HepG2 (cell line): ENCODE measurements around the gene COMMD7. TPM values are rescaled to one million over a fixed set of nuclear protein-coding genes. Genes with fewer than 3 reads are reported as not detected.

ENCODE experiments used
- EZH2 ChIP-seq: conservative IDR thresholded peaks from 2 replicates; pipeline ENCODE4 v1.6.1; 2012; ENCODE audit warnings: mild to moderate bottlenecking, low read depth, low read length, moderate library complexity
- FOXA1 ChIP-seq, 2 experiments: fragments of 450-650 bp in 1 of 2; sonication (generic) in 1 of 2; formaldehyde crosslinking in 1 of 2; IDR thresholded peaks; 2 replicates each; pipeline versions ENCODE4 v1.4.0 to v1.6.1; 2016 to 2020; ENCODE audit warnings: missing genetic modification reagents in 1 of 2
- GTF2F1 ChIP-seq: fragments of 150-350 bp; IDR thresholded peaks from 2 replicates; pipeline ENCODE4 v1.6.1; 2014; ENCODE audit warnings: low read length
- MAFK ChIP-seq, 2 experiments: IDR thresholded peaks in 1 of 2; conservative IDR thresholded peaks in 1 of 2; 2 replicates each; pipeline ENCODE4 v1.6.1; 2011; ENCODE audit warnings: improper control_type of control experiment in 2 of 2, low read length in 2 of 2
- PHF8 ChIP-seq: sonication (generic); formaldehyde crosslinking; IDR thresholded peaks from 2 replicates; pipeline ENCODE4 v1.5.0; 2020; ENCODE audit warnings: missing genetic modification reagents
- RFX1 ChIP-seq: fragments of 450-650 bp; IDR thresholded peaks from 2 replicates; pipeline ENCODE4 v1.6.1; 2017
- RXRB ChIP-seq: IDR thresholded peaks from 2 replicates; pipeline ENCODE4 v1.6.1; 2016; ENCODE audit warnings: borderline replicate concordance, missing genetic modification reagents, missing compliant biosample characterization
- TBX2 ChIP-seq: sonication (generic); formaldehyde crosslinking; IDR thresholded peaks from 2 replicates; pipeline ENCODE4 v1.5.0; 2020; ENCODE audit warnings: missing genetic modification reagents, mild to moderate bottlenecking, borderline replicate concordance
- ZNF17 ChIP-seq: sonication (generic); formaldehyde crosslinking; IDR thresholded peaks from 2 replicates; pipeline ENCODE4 v1.5.0; 2020; ENCODE audit warnings: mild to moderate bottlenecking, missing genetic modification reagents
- ZNF644 ChIP-seq: IDR thresholded peaks from 2 replicates; pipeline ENCODE4 v1.6.1; 2016; ENCODE audit warnings: low read depth
- ZNF878 ChIP-seq: sonication (generic); formaldehyde crosslinking; IDR thresholded peaks from 2 replicates; pipeline ENCODE4 v1.8.1; 2023; ENCODE audit warnings: mild to moderate bottlenecking, missing genetic modification reagents, moderate library complexity
- polyA plus RNA-seq, 8 experiments: library from polyadenylated mRNA; depleted of rRNA in 3 of 8; stranded (reverse) in 7 of 8; unstranded in 1 of 8; fragments of >200 nt; fragmentation: Illumina TruSeq in 4 of 8; extraction: Trizol in 4 of 8; gene quantifications; 2 replicates each; pipeline versions ENCODE4 v1.2.1 to v1.2.3, GENCODE V29; 2011 to 2016; ENCODE audit warnings: low read depth in 4 of 8, missing spikeins in 1 of 8, mixed read lengths in 1 of 8; ENCODE audit not compliant: insufficient read depth in 1 of 8
- total RNA-seq, 5 experiments: library from RNA; depleted of rRNA; stranded (reverse); fragments of >200 nt; fragmentation: Illumina TruSeq; extraction: Trizol; gene quantifications; 2 replicates each; pipeline ENCODE4 v1.2.3, GENCODE V29; 2016; ENCODE audit warnings: low read depth in 1 of 5
- TF ChIP-seq, protein P1 (sequence below): sonication (generic); formaldehyde crosslinking; IDR thresholded peaks from 2 replicates; pipeline ENCODE4 v1.8.1; 2023; ENCODE audit warnings: mild to moderate bottlenecking, missing genetic modification reagents, borderline replicate concordance
- TF ChIP-seq, protein P2 (sequence below): sonication (generic); formaldehyde crosslinking; IDR thresholded peaks from 2 replicates; pipeline ENCODE4 v1.4.0; 2020; ENCODE audit warnings: missing genetic modification reagents
- TF ChIP-seq, protein P3 (sequence below): sonication (generic); formaldehyde crosslinking; IDR thresholded peaks from 2 replicates; pipeline ENCODE4 v1.5.0; 2020; ENCODE audit warnings: mild to moderate bottlenecking, missing genetic modification reagents, borderline replicate concordance
- TF ChIP-seq, protein P4 (sequence below): sonication (generic); formaldehyde crosslinking; IDR thresholded peaks from 2 replicates; pipeline ENCODE4 v1.5.1; 2020; ENCODE audit warnings: missing genetic modification reagents, mild to moderate bottlenecking, borderline replicate concordance
- TF ChIP-seq, protein P5 (sequence below): sonication (generic); formaldehyde crosslinking; IDR thresholded peaks from 2 replicates; pipeline ENCODE4 v1.8.0; 2022; ENCODE audit warnings: missing genetic modification reagents, low read depth, mild to moderate bottlenecking, borderline replicate concordance
- TF ChIP-seq, protein P6 (sequence below): sonication (generic); formaldehyde crosslinking; IDR thresholded peaks from 2 replicates; pipeline ENCODE4 v1.5.0; 2020; ENCODE audit warnings: mild to moderate bottlenecking, missing genetic modification reagents

COMMD7 gene
- total and polyA plus RNA-seq, 2 of the 13 experiments (the other 11 are each of a cell fraction or from before 2014, with no cell fraction given): 42.1 to 53.3 TPM

DNA sequence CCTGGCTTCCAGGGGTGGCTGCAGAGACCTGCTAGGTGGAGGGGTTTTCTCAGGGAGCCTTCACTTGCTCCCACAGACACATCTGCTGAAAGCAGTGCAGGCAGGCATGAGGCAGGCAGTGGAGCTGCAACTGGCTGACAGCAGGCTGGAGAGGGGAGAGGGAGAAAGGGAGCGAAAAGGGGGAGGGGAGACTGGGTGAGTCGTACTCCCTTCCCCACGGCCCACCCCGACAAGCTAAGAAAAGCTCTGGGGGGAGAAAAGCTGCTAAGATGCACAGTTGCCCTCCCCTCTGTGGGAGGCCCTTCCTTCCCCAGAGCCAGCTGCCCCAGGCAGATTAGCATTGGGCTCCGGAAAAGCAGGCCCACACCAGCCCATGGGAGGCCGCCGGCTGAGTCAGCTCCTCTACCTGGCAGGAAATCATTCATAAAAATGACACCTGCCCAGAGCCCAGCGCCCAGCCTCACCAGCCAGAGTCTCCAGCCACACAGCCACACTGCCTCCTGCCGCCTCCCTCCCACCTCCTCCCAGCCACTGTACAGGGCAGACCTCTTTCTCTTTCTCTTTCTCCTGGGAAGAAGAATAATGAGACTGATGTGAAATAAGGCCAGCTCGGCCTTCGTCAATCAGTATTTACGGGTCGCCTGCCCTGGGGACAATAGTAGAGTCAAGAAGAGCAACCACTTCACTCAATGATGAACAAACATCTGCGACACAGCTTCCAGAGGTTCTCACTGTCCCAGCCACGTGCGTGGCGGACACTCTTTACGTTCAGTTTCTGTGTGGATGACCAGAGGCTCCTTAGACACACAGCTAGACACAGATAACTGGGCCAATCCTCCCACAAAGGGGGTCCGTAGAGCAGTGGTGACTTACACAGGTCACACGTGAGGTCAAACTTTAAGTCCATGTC, 61.8 kb downstream of the COMMD7 start (continued):
- TF ChIP-seq GTF2F1 (no peak), MAFK (conservative IDR thresholded peaks at IDR 0.05 in 1 of 2, IDR thresholded peaks at IDR 0.05 in 1 of 2; ENCODE audit: low read length in 2 of 2) (peak; percentile 24 to 29; a peak in 2 of 4 replicates), ZNF644 (no peak), PHF8 (CRISPR knock-in tag) (peak; percentile 61), EZH2 (no peak), FOXA1 (IDR thresholded peaks at IDR 0.05) (no peak), FOXA1 (CRISPR knock-in tag; IDR thresholded peaks at IDR 0.05) (peak; percentile 20; the same call in 1 of the 2 replicates), RFX1 (no peak), RXRB (CRISPR knock-in tag) (0 out of 2 replicates have a peak, but pooled peaks have one; percentile 32), ZNF17 (CRISPR knock-in tag) (no peak), ZNF878 (CRISPR knock-in tag) (no peak), TBX2 (CRISPR knock-in tag) (peak; percentile 84; the same call in 1 of the 2 replicates)
- TF ChIP-seq, protein P1, sequence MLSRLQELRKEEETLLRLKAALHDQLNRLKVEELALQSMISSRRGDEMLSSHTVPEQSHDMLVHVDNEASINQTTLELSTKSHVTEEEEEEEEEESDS: no peak
- TF ChIP-seq, protein P2, sequence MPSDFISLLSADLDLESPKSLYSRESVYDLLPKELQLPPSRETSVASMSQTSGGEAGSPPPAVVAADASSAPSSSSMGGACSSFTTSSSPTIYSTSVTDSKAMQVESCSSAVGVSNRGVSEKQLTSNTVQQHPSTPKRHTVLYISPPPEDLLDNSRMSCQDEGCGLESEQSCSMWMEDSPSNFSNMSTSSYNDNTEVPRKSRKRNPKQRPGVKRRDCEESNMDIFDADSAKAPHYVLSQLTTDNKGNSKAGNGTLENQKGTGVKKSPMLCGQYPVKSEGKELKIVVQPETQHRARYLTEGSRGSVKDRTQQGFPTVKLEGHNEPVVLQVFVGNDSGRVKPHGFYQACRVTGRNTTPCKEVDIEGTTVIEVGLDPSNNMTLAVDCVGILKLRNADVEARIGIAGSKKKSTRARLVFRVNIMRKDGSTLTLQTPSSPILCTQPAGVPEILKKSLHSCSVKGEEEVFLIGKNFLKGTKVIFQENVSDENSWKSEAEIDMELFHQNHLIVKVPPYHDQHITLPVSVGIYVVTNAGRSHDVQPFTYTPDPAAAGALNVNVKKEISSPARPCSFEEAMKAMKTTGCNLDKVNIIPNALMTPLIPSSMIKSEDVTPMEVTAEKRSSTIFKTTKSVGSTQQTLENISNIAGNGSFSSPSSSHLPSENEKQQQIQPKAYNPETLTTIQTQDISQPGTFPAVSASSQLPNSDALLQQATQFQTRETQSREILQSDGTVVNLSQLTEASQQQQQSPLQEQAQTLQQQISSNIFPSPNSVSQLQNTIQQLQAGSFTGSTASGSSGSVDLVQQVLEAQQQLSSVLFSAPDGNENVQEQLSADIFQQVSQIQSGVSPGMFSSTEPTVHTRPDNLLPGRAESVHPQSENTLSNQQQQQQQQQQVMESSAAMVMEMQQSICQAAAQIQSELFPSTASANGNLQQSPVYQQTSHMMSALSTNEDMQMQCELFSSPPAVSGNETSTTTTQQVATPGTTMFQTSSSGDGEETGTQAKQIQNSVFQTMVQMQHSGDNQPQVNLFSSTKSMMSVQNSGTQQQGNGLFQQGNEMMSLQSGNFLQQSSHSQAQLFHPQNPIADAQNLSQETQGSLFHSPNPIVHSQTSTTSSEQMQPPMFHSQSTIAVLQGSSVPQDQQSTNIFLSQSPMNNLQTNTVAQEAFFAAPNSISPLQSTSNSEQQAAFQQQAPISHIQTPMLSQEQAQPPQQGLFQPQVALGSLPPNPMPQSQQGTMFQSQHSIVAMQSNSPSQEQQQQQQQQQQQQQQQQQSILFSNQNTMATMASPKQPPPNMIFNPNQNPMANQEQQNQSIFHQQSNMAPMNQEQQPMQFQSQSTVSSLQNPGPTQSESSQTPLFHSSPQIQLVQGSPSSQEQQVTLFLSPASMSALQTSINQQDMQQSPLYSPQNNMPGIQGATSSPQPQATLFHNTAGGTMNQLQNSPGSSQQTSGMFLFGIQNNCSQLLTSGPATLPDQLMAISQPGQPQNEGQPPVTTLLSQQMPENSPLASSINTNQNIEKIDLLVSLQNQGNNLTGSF (CRISPR knock-in tag): no peak
- TF ChIP-seq, protein P3, sequence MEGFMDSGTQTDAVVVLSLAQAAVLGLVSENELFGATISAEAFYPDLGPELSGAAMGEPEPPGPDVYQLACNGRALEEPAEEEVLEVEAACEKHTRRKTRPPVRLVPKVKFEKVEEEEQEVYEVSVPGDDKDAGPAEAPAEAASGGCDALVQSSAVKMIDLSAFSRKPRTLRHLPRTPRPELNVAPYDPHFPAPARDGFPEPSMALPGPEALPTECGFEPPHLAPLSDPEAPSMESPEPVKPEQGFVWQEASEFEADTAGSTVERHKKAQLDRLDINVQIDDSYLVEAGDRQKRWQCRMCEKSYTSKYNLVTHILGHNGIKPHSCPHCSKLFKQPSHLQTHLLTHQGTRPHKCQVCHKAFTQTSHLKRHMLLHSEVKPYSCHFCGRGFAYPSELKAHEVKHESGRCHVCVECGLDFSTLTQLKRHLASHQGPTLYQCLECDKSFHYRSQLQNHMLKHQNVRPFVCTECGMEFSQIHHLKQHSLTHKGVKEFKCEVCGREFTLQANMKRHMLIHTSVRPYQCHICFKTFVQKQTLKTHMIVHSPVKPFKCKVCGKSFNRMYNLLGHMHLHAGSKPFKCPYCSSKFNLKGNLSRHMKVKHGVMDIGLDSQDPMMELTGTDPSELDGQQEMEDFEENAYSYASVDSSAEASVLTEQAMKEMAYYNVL (CRISPR knock-in tag): 0 out of 2 replicates have a peak, but pooled peaks have one; percentile 53
- TF ChIP-seq, protein P4, sequence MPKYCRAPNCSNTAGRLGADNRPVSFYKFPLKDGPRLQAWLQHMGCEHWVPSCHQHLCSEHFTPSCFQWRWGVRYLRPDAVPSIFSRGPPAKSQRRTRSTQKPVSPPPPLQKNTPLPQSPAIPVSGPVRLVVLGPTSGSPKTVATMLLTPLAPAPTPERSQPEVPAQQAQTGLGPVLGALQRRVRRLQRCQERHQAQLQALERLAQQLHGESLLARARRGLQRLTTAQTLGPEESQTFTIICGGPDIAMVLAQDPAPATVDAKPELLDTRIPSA (CRISPR knock-in tag): no peak
- TF ChIP-seq, protein P5, sequence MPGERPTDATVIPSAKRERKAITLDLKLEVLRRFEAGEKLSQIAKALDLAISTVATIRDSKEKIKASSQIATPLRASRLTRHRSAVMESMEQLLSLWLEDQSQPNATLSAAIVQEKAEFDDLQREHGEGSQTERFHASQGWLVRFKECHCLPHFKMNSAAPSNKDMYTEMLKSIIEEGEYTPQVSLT (CRISPR knock-in tag): no peak
- TF ChIP-seq, protein P6, sequence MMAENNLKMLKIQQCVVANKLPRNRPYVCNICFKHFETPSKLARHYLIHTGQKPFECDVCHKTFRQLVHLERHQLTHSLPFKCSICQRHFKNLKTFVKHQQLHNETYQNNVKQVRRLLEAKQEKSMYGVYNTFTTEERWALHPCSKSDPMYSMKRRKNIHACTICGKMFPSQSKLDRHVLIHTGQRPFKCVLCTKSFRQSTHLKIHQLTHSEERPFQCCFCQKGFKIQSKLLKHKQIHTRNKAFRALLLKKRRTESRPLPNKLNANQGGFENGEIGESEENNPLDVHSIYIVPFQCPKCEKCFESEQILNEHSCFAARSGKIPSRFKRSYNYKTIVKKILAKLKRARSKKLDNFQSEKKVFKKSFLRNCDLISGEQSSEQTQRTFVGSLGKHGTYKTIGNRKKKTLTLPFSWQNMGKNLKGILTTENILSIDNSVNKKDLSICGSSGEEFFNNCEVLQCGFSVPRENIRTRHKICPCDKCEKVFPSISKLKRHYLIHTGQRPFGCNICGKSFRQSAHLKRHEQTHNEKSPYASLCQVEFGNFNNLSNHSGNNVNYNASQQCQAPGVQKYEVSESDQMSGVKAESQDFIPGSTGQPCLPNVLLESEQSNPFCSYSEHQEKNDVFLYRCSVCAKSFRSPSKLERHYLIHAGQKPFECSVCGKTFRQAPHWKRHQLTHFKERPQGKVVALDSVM (CRISPR knock-in tag): peak; percentile 91
